GM11168 (cell line): ENCODE measurements around the gene HELLS.
"Not testable (repeated sequence)": the region's sequence is repeated elsewhere in the genome, so short reads cannot be mapped to it uniquely, and the experiment has no call there.

Experiments used
- in situ Hi-C: fragments of 300-500 bp; cut with MboI; formaldehyde crosslinking; loops from one replicate; pipeline ENCODE4 v1.12.0; 2022; ENCODE audit warnings: low sequenced_read_pairs; ENCODE audit not compliant: unreplicated experiment

Gene HELLS

DNA sequence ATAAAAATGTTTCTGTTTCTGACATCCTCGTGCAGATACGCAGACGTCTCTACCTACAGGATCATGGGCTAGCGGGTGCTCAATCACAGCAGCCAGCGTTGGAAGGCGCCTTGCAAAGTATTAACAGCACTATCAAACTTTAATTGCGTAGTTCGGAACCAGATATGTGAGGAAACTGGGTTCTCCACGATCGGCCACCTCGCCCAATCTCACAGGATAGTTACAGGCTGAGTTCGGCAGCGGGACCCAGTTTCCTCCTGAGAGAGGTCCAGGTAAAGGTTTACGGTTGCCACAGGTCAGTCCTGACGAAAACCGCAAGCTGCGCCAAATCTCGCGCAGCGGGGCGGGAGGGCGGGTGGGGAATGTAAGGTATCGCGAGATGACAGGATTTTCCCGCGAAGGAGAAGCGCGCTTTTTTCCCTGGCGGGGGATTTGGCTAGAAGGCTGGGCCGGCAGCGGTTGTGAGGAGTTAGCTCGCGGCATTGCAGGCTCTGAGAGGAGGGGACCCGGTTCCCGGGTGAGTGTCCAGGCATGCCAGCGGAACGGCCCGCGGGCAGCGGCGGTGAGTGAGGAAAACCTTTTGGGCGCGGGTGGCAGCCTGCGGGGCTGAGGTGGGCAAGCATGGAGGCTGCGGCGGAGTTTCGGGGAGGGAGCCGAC lies at the start of gene HELLS:
Gene HELLS, plus strand, starts transcription at position 398 of the 658 bp plus-strand sequence. Its CDS starts 134 bp downstream, at position 532.
- in situ Hi-C loops: no loop called here

DNA sequence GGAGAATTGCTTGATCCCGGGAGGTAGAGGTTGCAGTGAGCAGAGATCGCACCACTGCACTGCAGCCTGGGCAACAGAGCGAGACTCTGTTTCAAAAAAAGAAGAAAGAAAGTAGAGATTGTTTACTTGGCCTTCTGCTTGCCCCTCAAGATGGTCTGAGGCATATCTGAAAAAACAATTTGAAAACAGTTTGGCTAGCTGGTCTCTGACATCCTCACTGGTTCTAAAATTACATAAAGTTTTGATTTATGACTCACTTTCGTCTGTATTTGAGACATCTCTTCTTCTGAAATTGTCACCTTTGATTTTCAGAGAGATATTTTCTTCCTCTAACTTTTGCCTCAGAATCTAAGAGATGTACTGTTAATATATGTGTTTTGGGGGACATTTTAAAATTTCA lies 49.6 kb upstream of the HELLS start:
- in situ Hi-C loops: no loop called here

DNA sequence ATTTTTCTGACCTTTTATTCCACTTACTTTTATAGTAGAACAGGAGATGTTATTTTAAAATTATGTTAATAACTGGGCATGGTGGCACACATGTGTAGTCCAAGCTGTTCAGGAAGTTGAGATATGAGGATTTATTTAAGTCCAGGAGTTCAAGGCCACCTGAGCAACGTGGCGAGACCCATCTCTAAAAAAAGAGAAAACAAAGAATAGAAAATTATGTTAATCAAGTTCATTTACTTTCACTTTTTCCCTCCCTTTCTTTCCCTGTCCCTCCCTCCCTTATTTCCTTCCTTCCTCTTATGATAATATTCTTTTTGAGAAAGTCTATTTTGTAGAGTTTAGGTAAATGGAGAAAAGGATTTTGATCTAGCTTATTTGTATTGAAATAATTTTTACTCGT lies 48.9 kb upstream of the HELLS start:
- in situ Hi-C loops: no loop called here

DNA sequence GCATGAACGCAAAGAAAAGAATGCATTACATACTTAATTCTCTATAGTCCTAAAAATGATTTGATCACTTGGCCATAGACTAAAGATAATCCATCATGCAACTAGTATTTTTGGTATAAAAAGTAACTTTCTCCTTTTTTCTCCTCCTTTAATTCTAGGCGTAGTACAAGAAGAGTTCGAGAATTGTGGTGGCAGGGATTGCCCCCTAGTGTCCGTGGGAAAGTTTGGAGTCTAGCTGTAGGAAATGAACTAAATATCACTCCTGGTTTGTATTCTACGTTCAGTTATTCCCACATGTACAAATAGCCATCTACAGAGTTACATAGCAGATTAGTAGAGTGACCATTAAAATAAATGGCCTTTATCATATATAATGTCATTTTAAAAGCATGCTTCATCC lies 45.5 kb upstream of the HELLS start:
- in situ Hi-C loops: no loop called here

DNA sequence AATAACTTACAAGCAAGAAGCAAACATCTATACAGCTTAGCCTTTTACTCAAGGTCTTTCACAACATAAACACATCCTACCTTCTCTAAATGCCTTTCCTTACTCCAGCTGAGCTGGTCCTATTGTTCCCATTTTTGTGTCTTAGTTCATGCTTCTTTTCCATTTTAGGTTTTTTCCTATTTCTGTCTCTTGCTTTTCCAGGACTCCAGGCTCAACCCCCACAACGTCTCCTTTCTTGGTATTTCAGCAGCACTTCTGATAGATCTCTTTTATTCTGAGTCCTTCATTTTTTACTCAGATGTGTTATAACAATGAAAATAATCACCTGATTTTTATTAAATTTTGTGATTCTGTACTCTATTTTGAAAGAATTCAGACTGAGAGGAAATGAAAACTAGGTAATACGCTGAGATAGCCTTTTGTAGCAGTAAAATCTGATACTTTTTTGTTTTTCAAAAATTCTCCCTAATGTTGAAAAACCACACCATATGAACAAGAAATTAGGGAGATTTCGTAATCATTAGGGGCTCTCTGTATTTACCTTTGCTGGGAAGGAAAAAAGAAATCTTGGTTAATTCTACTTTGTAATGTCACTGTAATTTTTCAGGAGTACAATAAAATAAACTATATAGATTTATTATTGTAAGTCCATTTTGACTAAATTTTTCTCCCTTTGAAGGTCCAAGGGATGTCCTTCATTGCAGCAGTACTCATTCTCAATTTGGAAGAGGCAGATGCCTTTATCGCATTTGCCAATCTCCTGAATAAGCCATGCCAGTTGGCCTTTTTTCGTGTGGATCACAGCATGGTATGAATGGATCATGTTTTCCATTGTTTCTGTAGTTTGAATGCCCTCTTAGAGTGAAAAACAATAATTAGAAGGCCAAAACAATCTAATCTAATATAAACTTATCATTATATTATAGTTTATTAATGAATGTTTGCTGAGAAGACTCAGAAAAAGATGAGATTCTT lies 24.0 kb upstream of the HELLS start:
- in situ Hi-C loops: no loop called here

DNA sequence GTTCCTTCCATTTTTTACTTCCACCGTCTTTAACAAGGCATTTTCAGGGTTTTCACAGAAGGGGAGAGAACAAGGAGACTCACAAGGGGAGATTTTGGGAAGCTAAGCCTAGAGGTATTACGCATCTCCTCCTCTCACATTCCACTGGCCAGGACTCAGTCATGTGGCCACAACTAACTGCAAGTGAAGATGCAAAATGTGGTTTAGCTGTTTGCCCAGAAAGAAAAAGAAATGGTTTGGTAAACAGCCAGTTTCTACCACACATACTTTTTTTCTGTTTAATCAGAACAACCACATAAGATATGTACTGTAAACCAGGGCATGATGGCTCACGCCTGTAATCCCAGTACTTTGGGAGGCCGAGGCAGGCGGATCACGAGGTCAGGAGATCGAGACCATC lies 21.4 kb upstream of the HELLS start:
- in situ Hi-C loops: no loop called here

DNA sequence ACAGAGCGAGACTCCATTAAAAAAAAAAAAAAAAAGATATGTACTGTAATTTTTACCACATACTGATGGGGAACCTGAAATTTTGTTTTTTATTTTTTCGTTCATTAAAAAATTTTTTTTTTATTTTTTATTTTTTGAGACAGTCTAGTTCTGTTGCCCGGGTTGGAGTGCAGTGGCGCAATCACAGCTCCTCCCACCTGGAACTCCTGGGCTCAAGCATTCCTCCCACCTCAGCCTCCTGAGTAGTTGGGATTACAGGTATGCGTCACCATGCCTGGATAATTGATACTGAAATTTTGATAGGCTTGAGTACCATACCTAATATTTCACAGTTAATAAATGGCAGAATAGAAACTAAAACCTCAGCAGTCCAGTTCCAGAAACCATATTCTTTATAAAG lies 20.9 kb upstream of the HELLS start:
- in situ Hi-C loops: no loop called here

DNA sequence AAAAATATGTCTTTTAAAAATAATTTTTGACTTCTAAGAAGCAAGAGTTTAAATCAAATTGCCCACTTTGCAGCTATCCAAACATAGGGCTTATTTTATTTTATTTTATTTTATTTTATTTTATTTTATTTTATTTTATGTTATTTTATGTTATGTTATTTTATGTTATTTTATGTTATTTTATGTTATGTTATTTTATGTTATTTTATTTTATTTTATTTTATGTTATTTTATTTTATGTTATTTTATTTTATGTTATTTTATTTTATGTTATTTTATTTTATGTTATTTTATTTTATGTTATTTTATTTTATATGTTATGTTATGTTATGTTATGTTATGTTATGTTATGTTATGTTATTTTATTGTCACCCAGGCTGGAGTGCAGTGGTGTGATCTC lies 14.0 kb upstream of the HELLS start:
- in situ Hi-C loops: not testable (repeated sequence)

DNA sequence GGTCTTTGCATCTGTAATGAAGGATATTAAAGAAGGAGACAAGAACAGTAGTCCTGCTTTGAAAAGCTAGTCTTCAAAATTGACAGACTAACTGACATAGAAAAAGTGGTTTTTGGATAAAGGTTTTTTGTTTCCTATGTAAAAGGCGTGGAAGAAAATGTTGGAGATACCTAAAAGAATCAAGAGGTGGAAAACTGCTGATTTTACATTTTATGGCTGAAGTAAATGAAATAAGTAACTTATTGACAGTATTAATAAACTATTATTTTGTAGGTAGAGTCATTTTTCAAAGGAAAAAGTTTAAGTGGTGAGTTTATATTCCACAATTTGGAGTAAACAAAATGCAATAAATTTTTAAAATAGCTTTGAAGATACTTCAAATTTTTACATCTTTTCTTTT lies 12.6 kb upstream of the HELLS start:
- in situ Hi-C loops: no loop called here

DNA sequence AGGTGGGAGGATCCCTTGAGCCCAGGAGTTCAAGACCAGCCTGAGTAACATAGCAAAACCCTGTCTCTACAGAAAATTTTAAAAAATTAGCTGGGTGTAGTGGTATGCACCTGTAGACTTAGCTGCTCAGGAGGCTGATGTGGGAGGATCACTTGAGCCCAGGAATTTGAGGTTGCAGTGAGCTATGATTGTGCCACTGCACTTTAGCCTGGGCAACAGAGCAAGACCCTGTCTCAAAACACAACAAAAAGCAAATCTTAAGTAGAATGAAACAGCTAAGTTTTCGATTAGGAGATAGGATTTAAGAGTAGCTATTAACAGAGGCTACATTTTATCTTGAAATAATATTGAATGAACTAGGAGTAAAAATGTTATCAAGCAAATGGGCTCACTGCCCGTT lies 3.3 kb upstream of the HELLS start:
- in situ Hi-C loops: not testable (repeated sequence)

DNA sequence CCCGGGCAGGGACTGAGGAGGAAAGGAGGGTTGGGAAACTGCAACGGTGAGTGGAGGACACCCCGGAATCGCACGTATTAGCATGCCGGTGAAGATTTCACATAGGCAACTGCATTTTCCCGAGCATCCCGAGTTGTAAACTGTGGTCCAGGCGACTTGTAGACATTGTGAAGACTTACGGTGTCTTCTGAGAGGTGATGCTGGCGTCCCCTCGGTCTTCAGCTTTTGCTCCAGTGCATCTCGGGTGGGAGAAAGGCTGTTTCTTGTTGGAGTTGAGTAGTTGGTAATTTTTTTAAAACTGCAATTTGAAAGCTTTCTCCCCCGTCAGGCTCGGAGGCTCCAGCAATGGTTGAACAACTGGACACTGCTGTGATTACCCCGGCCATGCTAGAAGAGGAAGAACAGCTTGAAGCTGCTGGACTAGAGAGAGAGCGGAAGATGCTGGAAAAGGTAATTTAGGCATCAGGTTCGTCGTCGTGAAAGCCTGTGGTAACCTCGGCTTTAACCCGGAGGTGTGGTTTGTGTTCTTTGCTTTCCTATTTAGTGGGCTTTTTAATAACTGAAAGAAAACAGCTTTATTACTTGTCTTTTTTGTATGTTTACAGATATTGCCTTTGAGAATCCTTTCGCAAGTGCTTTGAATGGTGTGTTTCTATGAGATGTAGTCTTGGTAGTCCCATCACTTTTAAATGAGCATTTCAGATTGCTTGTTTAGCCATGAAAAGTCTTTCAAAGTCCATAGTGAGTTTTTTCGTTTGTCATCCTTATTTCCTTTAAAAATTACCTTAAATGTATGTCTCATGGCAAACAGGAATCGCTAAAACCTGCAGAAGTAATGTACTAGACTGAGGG lies 687 bp downstream of the HELLS start:
- in situ Hi-C loops: no loop called here

DNA sequence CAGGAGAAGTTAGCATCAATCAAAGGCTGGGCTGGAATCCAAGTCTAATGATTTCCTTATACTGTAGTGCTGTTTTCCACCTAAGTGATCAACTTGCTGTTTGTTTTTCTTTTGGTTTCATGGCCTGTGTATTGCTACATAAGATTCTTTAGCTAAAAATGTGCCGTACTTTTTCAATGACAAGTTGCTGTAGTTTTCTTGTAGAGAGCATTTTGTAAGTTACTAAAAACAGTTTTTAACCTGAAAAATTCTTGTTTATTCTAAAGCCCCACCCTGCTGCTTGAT lies 1.3 kb downstream of the HELLS start:
- in situ Hi-C loops: no loop called here

DNA sequence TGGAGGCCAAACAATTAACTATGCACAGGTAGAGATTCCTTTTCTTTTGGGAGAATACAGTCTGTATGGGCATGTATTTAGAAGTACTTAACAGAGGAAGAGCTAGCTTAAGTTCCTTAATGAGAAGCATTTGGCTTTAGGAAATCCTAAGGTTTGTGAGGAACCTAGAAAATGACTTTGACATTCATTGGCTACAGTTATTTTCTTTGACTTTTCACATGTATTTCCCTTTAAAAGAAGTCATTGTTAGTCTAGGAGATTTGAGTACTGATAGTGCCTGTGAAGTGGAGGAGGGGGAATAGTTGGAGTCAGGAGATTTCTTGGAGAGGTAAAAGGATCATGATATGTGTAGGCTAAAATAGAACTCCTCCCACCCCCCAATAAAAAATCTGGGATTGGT lies 3.6 kb downstream of the HELLS start:
- in situ Hi-C loops: no loop called here

DNA sequence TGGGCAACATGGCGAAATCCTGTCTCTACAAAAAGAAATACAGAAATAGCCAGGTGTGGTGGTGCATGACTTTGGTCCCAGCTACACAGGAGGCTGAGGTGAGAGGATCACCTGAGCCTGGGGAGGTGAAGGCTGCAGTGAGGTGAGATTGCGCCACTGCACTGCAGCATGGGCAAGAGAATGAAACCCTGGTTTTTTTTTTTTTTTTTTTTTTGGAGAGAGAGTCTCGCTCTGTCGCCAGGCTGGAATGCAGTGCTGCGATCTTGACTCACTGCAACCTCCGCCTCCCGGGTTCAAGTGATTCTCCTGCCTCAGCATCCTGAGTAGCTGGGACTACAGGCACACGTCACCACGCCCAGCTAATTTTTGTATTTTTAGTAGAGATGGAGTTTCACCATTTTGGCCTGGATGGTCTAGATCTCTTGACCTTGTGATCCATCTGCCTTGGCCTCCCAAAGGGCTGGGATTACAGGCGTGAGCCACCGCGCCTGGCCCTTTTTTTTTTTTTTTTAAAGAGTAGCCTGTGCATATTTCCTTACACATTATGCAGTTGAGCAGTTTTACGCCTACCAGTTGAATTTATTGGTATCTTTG lies 22.2 kb downstream of the HELLS start:
- in situ Hi-C loops: not testable (repeated sequence)

DNA sequence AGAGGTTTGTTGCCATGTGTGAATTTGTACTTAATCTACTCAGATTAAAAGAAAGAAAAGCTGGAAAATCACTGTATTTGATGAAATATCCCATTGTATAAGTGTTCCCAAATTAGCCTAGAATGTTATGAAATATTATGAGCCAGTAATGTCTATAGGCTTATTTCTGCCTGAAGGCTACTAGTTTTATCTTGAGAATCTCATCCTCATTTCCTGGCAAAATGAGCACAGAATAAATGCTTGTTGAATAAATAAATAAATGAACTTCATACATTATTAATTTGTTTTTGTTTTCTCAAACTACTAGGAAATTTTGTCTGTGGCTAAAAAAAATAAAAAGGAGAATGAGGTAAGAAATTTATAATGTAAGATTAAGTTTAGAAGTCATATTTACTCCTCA lies 25.5 kb downstream of the HELLS start:
- in situ Hi-C loops: no loop called here

DNA sequence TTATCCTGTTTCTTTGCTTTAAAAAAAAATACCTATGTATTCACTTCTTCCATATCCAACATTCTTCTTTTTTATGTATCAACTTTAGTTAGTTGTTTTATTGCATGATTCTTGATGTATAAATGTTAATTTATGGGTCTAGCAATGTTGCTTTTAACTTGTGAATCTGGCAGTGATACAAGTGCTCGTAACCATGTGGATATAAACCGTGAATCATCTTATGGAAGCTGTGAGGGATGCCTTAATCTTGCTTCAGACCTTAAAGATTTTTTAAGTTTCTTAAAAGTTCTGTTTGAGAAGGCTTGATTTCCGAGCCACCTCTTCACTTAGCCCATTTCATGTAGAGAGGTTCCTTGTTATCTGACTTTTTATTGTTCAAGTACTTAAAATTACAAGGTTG lies 25.9 kb downstream of the HELLS start:
- in situ Hi-C loops: no loop called here

DNA sequence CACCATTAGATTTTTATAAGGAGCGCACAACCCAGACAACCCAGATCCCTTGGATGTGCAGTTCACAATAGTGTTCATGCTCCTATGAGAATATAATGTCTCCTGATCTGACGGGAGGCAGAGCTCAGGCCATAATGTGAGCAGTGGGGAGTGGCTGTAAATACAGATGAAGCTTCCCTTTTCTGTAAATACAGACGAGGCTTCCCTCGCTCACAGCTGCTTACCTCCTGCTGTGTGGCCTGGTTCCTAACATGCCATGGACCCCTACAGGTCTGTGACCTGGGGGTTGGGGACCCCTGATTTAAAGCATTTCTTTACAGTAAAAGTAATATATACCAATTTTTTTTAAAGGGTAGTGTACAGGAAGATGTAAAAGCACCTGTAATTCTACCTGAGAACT lies 33.2 kb downstream of the HELLS start:
- in situ Hi-C loops: loop anchor here (25.0 kb wide), 1 partner anchor 1334 kb away; the partner anchor contains the start of gene CC2D2B

DNA sequence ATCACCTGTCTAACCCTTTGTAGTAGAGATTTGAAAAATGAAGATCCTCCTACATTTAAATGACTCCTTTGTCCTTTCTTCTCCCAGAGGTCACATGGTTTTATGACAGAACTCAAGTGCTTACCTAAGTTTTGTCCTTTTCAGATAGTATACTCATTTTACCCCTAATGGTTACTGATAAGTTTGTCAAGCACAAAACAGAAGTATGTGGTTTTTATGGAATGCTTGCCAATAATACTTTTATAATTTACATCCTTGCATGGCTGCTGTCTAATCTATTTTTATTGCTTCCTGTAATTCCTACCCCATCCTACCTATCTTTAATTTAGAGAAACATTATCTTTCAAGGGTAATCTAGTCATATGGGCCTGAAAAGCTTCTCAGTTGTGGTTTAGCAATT lies 37.5 kb downstream of the HELLS start:
- in situ Hi-C loops: loop anchor here (25.0 kb wide), 1 partner anchor 1329 kb away; the partner anchor contains the start of gene CC2D2B

DNA sequence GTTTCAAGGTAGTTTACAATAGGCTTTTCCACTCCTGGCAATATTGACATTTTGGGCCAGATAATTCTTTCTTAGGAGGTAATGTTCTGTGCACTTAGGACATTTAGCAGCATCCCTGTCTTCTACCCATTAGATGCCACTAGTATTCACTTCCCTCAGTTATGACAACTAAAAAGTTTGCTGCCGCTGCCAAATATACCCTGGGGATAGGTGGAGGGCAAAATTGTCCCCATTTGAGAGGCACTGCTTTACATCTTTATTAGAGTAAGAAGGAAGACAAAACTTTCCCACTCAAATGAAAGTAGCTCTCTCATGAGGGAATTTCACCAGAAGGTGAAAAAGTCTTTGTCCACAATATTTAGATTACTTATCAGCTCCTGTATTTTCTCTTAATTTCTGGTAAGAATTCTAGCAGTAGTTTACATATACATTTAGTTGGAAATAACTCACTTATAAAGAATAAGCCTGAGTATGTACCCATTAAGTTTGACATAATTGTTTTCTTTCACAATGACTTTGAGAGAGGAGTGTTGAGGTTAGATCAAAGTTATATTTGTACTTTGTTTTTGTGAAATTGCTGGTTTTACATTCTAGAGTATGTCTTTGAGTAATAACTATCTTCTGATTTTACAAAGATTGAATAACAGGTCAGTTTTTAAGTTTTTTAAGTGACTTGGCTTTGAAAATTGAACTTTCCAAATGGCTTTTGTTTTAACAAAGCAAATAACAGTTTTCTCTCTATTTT lies 46.0 kb downstream of the HELLS start:
- in situ Hi-C loops: loop anchor here (25.0 kb wide), 1 partner anchor 1321 kb away; the partner anchor contains the start of gene CC2D2B
